ENCODE data around the gene CLSTN2.

Gene CLSTN2

DNA sequence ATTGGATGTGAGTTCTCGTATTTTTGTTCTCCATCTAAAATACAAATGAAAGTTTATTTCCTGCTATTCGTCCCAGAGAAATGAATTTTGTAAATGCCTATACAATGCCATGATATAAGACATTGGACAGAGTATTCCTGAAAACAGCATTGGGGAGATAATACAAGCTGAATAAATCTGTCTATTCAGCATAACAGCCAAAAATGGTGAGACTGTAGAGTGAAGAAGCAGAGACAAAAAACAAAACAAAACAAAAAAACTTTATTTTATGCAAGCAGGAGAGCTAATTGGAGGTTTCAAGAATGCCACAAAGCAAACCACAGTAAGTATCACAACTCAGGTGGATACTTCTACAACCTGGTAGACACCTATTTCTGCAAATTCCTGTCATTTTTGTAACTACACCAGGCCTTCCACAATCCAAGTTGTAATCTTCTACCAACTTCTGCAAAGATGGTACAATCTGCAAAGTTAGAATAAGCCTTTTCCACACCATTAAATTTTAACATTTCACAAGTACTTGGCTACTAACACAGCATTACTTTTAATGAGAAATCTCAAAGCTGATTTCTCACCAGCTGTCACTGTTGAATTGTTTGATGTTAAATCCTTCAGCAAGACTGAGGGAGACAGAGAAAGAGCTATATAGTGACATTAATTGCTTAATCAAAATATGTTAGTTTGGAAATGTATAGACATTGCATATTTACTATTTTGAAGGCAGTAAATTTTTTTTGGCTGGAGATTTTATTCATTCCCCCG is 163.1 kb downstream of the CLSTN2 start:
- DNase-seq, result no peak

DNA sequence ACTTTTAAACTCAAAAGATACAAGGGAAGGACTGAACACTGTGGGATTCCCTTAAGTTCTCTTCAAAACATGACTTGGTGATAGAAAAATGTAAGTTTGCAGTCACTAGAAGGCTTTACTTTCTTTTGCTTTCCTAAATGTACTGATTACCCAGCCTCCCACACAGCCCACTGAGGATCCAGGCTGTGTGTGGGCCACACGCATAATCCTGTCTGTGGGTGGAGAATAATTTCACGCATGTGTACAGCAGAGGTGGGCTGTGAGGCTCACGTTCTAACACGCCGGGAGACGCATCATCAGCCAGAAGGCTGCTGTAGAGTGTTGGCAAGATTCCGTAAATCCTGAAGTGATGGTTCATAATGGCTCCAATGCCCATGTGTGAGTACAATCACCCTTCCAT is 165.5 kb downstream of the CLSTN2 start:
- no peak for DNase-seq

DNA sequence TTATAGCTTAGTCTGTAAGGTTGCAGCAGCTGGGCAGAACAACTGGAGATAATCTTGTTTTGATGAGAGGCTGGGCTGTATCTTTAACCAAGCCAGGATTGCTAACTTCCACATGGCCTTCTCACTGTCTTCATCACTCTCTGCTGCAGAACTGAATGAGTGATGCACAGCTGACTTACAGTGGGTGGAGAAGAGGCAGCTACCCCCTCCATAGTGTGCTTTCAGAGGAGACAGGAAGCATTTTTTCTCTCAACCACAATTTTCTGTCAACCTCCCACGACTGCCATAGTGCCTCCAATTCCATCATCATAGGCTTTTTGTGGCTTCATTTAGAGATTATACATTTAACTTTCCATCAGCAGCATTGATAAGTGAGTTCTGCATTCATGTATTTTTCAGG is 168.2 kb downstream of the CLSTN2 start:
- no peak for DNase-seq

DNA sequence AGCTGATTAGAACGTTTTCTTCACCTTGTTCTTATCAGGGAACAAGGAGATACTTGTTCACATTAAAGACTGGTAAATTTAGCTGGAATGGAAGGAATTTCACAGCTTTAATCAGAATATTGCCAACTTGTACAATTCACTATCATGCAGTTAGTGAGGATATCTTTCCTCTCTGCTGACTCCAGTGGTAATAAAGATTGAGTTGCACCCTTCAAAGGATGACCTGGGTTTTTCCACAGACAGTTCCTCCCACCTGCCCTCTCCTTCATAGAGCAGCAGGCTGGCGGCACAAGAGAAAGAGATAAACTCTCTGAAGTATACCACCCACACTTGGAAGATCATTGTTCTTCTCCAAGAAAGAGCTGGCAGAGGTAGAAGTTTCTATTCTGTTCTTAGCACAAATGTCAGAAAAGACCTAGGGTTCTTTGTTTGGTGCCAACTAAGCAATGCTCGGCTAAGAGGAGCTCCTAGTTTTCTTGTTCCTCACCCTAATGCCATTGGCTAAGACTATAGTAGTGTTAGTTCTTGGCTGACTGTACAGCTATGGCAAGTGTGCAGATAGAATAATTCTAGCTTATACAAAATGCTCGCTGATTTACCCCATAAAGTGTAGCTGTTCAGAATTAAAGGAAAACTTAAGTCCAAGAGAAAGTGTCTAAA is 169.1 kb downstream of the CLSTN2 start:
- DNase-seq, result no peak

DNA sequence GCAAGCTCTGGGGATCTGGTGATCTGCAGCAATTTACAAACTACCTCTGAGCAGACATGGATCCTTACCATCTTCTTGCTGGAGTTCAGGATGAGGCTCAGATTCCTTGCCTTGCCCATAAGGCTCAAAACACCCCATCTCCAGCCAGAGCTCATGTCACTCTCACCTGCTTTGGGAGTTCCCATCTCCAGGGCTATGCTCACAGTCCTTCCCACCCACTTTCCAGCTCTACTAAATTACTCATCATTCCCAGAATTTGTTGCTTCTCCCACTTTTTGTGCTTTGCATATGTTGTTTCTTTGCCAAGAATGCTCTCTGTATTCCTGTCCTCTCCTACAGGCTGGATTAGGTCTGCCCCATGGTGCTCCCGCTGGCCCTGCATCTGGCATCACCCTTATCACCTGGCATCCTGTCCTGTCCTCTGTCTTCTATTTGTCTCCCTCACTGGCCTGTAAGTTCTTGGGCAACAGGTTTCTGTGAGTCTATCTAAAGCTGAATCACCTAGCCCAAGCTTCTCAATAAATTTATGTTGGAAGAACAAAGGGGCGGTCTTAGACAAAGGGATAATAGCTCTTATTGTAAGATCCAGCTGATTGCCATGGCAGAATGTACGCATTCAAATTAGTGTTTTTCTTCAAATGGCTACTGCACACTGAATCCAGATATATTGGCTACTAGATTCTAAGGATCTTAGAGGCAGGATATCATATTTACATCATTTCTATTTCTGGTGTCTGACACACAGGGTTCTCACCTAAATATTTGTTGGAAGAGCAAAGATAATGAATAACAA is 179.2 kb downstream of the CLSTN2 start:
- DNase-seq, result no peak

DNA sequence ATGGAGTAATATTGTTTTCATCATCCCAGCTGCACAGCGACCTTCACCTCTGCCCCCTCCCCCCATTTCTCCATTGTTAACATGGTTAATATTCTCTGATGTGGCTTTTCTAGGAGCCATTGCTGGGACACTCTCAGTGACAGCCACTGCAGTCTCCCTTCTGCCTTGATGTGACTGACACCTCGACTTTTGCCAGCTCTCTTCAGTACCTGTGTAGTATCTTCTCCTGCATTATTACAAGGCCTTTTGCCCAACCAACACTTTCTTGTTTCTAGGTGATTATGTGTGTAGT is 179.8 kb downstream of the CLSTN2 start:
- no peak for DNase-seq

DNA sequence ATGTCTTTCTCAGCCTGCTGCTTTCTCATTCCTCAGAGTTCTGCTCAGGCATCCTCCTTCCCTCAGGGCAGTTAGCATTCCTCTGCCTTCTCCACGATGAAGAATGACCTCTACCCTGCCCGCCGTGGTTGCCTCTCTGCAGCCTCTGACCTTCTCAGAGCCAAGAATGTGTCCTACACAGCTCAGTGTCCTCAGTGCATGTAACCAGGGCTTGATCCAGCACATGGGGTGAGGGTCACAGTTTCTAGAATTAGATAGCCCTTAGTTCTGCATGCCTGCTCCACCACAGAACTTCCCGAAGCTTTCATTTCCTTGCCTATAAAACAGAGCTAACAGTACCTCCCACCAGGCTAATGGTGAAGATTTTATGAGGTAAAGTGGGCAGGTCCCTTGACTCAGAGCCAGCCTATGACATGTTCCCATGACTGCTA is 182.1 kb downstream of the CLSTN2 start:
- no peak for DNase-seq

DNA sequence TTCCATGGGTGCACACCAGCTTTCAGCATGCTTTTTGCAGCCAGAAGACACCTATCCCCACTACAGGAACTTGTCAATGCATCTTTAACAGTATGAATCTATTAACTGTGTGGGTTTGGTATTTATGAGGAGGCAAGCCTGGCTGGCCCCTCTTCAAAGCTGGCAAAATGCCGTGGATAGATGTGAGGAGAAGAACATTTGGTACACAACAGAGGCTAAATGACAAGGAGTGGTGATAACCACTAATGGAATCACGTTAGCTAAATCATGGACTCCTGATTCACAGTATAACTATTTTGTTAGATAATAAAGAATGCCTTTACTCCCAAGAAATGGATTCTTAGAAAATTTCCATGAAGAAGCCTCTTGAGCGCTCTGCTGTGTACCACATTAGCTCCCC is 187.2 kb downstream of the CLSTN2 start:
- no peak for DNase-seq

DNA sequence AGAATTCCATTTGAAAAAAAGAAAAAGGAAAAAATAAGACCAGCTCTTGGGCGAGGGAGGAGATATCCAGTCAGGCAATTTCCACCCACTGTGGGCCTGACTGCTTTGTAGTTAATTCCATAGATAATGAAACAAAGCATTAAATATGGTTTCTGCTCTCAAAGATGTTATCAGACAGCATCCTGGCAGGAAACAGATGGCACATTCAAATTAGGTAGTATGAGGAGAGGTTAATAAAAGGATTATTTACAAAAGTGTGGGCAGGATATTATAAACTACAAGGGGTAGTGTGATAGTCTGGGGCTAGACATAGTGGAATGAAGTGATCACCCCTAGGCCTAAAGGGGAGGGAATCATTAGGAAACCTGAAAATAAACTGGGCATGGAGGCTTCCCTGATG is 193.2 kb downstream of the CLSTN2 start:
- no peak for DNase-seq

DNA sequence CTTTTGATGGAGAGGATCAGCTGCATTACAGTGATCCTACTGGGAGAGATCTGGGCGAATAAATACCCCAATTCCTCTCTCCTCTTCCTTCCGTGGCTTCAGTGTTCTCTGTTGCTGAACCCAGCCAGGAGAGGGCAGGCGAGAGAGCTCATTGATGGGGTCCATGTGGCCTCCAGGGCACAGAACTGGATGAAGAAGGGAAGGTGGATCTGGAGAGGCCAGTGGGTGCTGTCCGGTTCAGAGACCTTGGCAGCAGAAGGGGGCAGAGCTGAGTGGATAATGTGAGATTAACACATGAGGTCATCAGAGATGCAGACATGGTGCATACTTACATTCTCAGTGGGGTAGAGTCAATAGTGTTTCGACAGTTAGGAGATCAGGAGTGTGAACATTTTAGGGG is 193.6 kb downstream of the CLSTN2 start:
- no peak for DNase-seq

DNA sequence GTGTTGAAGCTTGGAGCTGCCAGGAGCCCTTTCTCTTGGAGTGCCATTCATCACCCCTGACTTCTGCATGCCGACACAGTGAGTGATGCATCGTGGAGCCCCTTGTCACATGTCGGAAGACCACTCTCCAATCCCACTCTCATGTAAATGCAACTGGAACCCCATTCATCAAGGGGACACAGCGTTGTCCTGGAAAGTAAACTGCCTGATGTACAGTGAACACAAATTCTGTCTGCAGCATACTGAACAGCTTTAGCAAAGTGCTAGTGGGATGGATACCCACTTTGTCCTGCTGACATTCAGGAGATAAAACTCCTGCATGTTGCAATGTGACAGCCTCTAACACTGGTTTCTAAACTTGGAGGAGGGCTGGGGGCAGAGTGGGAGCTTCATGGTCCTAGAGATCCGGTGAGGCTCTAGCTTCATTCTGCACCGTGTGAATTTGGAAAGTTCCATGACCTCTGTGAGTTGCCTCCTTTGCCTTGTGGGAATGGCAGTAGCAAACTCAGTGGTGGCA is 194.8 kb downstream of the CLSTN2 start:
- no peak for DNase-seq

DNA sequence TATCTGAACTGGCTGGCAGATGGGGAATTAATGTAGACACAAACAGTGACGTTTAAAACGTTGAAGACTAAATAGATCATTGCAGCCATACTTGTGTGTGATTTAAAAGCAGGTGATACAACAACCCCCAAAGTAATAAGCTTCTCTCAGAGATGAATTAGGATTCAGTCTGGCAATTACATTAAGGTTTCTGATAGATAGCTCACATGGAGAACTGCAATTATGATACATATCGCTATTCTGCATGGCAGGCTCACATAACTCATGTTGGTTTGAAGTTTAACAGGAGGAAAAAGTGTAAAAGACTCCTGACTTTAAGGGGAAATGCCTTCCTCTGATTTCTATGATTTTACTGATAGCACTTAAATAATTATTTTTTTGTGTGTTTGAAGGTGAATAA is 196.9 kb downstream of the CLSTN2 start:
- DNase-seq, result no peak

DNA sequence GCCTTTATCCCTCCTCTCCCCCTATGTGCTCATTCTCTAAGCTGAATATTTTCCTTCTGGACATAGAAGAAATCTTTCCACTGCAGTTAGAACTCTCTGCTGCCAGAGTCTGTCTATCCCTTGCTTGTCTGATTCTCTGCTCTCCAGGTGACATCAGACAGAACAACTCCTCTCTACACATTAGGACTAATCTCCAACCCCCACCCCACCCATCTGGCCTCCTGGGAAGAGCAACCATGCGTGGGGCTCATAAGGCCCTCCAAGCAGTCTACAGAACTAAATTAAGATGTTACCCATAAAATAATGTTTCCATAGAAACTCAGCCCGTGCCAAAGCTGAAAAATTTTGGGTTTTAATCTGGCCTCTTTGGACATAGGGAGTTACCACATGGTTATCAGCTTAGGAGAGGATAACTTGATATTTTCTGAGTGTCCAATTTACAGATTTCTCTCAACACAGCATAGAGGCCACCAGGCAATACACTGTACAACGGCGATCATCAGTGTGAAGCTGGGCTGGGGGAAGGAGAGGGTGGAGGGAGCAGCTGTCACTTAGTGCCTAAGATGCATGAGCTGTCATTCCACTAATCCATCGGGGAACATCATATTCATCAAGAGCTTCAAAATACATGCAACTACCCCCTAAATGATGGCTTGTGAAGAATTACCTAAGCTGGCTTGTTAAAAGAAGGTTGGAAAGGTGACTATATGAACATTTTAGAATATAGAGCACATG is 199.4 kb downstream of the CLSTN2 start:
- no peak for DNase-seq

DNA sequence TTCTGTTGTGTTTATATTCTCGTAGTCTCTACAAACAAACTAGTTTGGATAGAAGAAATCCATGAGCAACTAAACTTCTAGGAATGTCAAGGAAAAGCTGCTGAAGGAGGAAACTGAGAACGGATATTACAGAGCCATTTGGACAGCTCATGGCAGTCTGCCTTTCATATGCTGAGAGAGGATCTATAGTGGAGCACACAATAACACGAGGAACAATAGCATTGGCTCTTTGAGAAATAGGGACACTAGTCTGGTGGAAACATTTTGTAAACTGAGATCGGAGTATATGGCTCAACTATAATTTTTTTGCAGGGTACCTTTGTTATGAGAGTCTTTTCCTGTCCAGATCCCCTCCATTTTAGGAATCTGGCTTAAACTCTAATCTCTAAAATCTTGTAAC is 200.5 kb downstream of the CLSTN2 start:
- DNase-seq, result no peak

DNA sequence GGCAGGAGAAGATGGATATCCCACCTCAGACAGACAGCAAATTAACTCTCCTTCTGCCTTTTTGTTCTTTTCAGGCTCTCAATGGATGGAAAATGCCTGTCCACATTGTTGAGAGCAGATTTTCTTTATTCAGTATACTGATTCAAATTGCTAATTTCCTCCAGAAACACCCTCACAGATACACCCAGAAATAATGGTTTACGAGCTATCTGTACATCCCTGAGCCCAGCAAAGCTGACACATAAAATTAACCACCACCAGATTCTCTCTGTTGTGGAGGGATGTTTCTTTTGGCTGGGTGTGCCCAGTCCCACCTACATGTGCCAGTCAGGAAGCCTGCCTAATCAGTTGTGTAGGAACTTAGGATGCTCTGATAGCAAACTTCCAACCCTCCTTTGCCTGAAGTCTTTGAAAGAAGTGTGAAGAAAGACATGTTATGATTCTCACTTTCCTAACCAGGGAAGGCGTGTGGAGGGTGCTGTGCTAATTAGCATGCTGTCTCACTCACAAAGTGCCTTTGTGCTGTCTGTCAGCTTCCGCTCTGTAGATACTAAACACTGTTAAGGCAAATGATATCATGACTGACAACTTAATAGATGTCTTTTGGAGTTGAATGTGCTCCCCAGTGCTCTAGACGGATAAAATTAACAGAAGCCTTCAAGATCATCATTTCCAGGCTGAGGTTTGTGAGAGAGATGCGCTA is 208.5 kb downstream of the CLSTN2 start:
- no peak for DNase-seq

DNA sequence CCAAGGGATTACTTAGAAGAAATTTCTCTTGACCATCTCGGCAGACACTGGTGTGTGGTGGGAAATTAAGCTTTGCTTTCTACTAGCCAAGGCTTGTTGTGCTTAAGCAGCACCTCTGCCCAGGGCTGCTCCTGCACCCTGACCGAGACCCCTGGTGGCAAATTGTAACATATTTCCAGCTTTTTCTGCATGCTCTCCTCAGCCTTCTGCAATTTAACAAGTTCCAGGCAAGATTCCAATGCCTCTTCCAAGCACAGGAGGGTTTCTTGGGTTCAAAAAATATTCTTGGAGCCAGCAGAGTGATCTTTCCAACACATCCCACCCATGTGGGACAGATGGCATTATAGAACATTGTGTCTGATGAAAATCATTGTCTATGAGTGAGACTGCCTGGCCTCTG is 210.5 kb downstream of the CLSTN2 start:
- no peak for DNase-seq

DNA sequence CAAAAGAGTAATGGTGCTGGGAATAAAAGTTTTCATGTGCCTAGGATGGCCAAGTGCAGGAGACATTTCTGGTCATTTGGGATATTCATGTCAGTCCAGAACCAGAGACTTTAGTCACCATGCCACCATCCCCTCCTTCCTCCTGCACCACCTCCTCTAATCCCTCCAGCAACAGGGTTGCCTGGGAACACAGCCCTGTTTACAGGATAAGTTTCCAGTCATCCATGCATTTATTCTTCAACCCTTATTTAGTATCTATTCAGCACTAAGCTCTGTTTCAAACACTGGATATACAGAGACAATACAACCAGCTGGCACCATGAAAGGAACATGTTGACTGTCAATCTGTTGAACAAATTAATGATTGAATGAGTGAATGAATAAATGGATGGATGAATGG is 211.7 kb downstream of the CLSTN2 start:
- no peak for DNase-seq

DNA sequence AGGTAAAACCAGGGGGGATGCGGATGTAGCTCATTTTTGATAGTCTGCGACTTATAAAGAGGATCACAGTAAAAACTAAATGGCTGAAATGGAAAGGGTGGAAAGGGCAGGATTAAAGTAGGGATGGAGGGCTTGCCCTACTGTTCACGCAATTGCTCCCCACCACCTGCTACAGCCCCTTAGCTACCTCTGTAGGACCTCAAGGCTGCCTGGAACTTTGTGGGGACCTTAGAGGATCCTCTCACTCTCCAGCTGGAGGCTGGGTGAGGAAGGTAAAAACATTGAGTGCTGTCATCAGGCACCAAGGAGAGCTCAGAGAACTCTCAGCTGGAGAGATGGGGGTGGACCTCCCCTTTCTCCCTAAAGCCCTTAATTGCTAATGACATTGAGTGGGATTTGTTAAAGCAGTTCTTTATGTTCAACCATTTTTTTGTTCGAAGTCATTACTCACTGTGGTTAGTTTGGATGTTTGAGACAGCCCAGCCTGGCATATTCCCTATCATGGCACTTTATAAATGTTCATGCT is 213.0 kb downstream of the CLSTN2 start:
- no peak for DNase-seq

DNA sequence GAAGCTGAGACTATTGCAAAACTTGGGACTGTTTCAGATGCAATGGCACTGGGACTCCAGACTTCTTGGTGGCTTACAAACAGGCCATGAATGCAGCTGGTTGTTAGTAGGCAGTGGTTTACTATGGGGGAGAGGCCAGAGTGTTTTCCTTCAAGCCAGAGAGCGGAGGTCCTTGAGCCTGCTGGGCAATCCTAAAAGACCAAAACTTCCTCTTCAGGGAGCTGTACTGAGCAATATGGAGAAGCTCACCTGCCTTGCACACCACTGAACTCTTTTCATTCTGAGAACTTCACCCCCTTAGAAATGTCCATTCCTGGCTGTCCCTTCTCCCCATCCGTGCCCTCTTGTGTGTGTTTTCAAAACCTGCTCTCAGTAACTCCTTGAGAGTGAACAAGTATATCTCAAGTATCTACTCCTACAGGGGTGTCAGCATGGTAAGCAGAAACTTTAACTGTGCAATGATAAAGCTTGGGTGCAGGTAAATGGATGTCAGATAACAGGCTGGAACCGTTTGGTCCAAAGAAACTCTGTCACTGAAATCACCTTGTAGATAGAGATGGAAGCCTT is 213.9 kb downstream of the CLSTN2 start:
- no peak for DNase-seq

DNA sequence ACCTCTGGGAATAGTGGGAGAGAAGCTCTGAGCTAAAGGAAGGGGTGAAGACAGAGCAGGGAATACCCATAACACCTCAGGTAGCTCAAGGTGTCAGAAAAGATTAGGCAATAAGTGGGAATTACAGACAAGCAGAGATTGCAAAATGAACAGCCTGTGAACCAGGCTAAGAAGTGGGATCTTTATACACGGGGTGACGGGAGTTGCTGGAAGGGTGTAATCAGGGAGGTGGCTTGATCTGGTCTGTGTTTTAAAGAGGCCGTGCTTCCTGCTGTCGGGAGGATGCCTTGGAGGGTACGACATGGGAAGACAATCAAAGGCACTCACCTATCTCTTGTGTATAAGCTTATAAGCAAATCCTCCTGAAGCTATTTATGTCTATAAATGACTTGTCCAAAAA is 216.3 kb downstream of the CLSTN2 start:
- DNase-seq, result no peak

DNA sequence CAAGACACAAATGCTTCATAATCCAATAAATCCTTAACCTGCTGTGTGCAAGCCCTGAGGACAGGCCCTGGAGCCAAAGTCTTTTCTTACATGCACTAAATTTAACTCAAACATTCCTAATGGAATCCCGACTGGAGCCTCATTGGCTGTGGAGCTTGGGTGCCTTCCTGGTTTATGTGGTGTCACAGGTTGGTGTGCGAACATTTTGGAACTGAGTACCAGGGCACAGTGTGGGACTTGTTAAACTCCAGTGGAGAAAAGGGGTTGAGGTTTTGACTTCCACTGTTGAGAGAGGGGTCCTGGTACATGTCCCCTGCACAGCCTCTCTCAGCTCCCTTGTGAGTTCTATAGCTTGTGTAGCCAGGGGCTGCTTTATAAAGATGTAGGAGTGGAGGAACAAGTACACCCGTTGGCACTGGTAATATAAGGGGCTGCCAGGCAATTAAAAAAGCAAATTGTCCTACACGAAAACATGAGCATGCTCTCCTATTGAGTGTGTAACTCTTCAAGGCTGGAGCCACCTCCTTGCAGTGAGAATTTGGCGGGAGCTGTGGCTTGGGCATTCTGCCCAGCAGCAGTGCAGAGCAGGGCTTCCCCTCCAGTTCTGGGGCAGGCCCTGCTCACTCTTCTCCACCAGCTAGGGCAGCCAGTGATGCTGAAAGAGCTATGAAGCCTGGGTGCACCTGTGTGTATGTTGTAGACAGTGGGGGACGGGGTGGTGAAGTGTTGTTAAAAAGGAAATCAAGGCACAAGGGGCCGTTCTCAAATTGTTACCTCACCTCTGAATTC is 218.1 kb downstream of the CLSTN2 start:
- DNase-seq, result no peak

Measured in activated CD4-positive, alpha-beta T cell treated with anti-CD3 and anti-CD28 coated beads, Interleukin-2, amount 50 U/mL, for 1 hour (primary cell).